DMS153 treated with DMSO at 0.1 percent for 48 hours (cell line): ENCODE results near the gene MCF2L.
"Not testable (repeated sequence)": the region's sequence is repeated elsewhere in the genome, so short reads cannot be mapped to it uniquely, and the experiment has no call there.

Experiments used
- DNase-seq: peaks from one replicate; lab custom pipeline; 2025; ENCODE audit not compliant: unreplicated experiment; lab: John Stamatoyannopoulos, UW

Gene MCF2L

DNA sequence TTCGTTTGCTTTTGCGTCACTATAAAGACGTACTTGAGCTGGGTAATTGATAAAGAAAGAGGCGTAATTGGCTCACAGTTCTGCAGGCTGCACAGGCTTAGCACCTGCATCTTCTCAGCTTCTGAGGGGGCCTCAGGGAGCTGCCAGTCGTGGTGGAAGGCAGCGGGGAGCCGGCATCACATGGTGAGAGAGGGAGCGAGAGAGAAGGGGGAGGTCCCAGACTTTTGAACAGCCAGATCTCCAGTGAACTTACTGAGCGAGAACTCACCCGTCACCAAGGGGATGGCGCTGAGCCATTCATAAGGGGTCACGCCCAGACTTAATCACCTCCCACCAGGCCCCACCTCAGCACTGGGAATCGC is 77.8 kb downstream of the MCF2L start:
- DNase-seq: no peak

DNA sequence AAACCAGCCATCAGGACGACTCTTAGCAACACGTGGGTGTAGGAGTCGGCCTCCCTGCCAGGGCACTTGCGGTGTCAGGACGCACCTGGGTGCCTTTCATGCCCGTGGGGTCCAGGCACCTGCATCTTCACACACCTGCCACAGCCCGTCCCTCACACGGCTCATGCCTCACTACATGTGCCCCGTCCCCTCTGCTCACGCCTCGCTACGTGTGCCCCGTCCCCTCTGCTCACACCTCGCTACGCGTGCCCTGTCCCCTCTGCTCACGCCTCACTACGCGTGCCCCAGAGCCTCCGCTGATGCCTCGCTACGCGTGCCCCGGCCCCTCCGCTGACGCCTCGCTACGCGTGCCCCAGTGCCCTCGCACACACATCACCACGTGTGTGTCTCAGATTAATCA is 78.6 kb downstream of the MCF2L start:
- DNase-seq: no peak

DNA sequence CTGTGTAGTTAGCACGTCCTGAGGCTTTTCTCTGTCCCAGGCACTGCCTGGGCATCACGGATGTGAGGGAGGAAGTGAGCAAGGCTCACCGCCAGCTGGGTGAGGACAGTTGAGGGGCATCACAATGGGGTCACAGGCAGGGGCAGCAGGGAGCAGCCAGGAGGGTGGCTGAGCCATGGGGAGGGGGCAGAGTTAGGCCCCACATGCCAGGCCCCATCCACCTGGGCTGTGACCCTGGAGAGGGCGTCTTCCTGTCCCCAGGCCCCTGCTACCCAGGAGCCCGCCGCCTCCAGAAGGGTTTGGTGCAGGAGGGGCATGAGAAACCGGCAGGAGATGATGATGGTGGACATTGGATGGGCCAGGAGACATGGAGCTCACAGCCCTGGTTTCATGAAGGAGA is 79.8 kb downstream of the MCF2L start:
- no peak for DNase-seq

DNA sequence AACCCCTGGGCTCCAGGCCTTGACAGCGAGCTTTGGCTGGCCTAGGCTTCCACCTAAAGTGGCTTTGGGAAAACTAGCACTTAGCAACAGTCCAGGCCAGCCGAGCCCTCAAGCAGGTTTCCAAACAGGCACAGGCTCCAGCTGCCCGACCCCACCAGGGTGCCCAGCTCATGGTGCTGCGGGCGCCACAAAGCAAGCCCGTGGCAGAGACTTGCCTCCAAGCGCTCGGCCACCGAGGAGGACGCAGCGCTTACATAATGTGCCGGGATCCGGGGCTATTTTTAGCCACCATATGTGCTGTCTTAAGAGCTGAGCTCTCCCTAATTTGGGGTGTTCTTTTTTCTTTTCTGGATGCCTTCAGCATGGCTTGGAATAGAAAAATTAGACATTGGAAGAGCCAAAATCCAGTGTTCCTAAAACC is 80.5 kb downstream of the MCF2L start:
- DNase-seq: no peak

DNA sequence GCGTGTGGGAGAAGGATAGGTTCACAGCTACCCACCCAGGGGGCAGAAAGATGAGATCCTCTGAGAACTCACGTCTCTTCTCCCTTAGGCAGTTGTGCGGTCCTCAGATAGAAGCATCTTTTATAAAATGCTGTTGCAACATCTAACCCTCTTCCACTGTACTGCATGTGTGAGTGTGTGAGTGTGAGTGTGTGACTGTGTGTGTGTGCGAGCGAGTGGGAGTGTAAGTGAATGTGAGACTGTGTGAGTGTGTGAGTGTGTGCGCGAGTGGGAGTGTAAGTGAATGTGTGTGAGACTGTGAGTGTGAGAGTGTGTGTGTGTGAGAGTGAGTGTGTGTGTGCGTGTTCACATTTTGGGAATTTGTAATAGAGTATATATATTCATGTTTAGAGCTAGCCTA is 81.0 kb downstream of the MCF2L start:
- DNase-seq: no peak

DNA sequence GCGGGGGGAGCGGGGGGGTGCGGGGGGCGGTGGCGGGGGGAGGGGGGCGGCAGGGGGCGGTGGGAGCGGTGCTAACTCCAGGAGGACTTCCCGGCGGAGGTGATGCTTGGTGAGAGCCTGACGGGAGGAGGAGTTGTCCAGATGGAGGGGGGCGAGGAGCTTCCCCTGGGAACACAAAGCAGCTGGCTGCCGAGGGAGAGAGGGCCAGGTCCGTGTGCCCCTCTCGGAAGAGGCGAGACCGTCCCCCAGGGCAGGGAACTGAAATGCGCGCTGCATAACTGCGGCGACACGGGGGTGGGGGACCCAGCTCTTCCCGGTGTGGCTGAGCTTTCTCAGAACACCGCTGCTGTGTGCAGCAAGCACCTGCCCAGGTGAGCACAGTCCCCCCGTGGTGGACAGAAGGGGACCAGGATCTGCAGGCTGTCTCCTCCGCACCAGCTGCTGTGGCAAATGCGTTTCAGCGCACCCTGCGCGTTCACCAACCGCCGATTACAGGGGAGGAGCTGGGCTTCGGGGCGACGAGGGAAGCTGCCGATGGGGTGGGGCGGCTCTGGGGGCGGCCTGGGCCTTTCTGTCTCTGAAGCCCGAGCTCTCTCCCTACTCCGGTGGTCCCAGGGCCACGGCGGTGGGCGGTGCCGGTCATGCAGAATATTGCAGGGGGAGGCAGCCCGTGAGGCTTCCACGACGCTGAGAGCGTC is 81.9 kb downstream of the MCF2L start:
- DNase-seq: no peak

DNA sequence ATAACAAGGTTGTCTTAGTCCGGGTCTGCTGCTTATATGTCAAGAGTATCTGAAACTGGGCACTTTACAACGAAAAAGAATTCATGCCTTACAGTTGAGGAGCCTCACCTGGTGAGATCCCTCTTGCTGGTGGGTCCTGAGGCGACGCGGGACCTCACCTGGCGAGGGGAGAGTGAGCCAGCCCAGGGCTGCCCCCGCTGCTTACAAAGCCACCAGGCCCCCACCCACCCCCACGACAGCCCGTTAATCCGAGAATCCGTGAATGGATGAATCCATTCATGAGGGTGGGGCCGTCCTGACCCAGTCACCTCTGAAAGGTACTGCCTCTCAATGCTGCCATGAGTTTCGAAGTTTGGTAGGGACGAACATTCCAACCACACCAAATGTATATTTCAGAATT is 82.6 kb downstream of the MCF2L start:
- DNase-seq: no peak

DNA sequence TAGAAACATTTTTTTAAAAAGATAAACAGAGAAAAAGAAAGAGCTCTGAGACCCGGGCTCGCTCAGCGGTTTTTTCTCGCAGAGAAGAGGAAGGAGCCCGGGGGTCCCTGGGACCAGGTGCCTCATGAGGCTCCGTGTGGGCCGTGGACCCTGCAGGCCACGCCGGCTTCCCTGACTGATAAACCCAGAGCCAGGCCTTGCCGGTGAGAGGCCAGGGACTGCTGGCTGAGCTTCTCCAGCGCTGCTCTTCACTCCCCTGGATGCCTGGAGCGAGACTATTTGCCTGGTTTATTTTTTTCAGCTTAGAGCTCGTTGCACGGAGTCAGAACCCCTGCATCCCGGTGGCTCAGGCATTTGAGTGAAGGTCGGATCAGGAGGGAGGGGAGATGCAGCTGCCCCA is 83.2 kb downstream of the MCF2L start:
- no peak for DNase-seq

DNA sequence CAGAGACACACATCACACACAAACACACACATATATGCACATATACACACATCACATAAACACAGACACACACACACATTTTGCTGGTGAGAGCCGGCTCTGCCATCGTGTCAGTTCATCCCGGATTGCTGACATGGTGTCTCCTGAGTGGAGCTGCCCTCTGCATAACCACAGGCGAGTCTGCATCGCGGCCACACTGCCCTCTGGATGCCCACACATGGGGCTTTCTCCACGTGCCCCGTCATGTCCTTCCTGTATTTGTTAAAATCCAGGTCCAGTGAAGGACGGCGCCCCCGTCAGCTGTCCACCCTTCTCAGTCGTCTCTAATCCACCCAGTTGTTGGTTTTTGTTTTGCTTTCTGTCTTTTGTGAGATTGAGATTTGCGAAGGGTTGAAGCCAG is 84.0 kb downstream of the MCF2L start:
- no peak for DNase-seq

DNA sequence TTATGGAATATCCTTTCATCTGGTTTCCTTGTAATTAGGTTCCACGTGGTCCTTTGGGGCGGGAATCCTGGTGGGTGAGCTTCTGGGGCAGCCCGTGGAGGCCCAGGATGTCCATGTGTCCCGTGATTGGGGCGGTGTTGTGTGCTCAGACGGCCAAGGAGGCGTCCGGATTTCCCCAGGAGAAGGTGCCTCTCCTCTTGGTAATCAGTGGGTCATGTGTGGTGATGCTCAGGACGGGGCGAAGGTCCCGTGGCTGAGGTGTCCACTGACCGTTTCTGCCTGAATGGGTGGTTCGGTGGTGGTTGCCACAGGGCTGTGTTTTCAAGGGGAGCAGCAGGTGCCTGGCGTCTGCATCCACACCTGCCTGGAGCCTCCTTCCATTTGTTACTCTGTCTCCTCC is 84.4 kb downstream of the MCF2L start:
- no peak for DNase-seq

DNA sequence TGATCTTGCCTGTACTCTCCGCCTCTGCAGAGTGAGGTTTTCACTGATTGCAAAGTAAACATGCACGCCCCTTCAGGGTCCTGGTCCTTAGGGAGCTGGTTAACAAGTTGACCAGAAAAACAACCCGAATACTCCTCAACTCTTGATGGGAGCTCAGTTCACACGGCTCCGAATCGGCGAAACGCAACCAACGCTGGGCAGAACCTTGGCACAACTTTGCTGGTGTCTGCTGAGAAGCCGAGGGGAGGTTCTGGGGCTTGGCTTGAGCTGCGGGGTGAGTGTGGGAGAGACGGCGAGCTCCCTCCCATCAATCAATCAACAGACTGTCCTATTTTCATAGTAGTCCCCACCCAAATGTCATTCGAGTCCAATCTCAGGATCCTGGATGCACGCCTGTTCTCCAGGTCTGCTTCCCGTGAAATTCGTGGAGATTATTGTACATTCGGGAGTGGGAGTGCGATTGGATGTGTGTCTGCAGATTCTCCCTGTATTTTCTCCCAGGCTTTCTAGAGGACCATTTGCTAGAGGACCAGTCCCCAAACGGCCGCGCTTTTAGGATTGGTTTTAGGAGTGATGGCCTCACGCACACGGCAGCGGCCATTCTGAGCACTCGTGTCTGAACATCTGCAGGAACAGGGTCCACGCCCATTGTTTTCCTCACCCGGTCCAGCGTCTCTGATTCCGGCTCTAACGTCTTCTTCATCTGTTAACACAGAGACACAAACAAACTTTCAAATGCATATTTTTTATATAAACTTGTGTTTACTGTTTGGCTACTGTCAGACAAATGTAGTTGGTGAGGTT is 85.0 kb downstream of the MCF2L start:
- no peak for DNase-seq

DNA sequence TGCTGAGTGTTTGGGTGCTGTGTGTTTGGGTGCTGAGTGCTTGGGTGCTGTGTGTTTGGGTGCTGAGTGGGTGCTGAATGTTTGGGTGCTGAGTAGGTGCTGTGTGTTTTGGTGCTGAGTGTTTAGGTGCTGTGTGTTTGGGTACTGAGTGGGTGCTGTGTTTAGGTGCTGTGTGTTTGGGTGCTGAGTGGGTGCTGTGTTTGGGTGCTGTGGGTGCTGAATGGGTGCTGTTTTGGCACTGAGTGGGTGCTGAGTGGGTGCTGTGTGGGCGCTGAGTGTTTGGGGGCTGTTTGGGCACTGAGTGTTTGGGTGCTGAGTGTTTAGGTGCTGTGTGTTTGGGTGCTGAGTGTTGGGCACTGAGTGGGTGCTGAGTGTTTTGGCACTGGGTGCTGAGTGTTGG is 88.1 kb downstream of the MCF2L start:
- no peak for DNase-seq

DNA sequence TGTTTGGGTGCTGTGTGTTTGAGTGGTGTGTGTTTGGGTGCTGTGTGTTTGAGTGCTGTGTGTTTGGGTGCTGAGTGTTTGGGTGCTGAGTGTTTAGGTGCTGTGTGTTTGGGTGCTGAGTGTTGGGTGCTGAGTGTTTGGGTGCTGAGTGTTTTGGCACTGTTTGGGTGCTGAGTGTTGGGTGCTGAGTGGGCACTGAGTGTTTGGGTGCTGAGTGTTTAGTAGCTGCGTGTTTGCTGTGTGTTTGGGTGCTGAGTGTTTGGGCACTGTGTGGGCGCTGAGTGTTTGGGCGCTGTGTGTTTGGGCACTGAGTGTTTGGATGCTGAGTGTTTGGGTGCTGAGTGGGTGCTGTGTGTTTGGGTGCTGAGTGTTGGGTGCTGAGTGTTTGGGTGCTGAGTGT is 88.5 kb downstream of the MCF2L start:
- DNase-seq: not testable (repeated sequence)

DNA sequence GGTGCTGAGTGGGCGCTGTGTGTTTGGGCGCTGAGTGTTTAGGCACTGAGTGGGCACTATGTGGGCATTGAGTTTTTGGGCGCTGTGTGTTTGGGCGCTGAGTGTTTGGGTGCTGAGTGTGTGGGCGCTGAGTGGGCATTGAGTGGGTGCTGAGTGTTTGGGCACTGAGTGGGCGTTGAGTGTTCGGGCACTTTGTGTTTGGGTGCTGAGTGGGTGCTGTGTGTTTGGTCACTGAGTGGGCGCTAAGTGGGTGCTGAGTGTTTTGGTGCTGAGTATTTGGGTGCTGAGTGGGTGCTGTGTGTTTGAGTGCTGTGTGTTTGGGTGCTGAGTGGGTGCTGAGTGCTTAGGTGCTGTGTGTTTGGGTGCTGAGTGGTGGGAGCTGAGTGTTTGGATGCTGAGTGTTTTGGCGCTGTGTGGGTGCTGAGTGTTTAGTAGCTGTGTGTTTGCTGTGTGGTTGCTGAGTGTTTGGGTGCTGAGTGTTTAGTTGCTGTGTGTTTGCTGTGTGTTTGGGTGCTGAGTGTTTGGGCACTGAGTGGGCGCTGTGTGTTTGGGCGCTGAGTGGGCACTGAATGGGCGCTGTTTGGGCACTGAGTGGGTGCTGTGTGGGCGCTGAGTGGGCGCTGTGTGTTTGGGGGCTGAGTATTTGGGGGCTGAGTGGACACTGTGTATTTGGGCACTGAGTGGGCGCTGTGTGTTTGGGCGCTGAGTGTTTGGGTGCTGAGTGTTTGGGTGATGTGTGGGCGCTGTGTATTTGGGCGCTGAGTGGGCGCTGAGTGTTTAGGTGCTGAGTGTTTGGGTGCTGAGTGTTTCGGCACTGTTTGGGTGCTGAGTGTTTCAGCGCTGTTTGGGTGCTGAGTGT is 89.3 kb downstream of the MCF2L start:
- DNase-seq: no peak

DNA sequence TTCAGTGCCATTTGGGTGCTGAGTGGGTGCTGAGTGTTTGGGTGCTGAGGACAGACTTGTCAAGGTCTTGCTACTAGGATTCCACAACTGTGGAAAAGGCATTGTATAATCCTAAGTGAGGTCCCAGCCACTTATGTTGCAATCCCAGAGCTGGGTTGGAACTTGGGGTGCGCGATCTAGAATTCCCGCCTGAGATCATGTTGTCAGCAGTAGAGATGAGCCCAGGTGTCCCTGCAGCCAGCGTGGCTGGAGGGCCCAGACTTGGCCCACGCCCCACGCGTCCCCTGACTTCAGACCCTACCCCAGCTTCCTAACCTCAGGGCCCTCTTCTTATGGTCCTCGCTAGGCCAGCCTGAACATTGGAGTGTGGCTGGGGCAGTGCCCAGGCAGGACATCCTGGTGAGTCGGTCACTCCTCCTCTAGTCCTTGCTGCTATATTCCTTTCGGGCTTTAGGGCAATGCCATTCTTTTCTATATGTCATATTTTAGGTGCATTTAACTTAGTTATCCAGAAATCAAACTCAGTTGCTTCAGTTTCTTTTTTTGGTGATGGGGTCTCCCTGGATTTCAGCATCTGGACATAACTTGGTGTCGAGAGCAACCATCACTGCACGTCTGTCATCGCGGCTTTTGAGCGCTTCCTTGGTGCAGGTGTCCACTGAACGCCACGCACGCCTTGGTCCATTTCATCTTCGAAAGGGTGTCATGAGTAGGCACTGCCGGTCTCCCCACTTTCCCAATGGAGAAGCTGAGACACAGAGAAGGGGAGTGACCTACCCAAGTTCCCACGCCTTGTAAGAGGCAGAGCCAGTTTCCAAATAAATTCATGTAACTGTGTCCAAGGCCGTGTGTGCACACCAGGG is 90.2 kb downstream of the MCF2L start:
- no peak for DNase-seq

DNA sequence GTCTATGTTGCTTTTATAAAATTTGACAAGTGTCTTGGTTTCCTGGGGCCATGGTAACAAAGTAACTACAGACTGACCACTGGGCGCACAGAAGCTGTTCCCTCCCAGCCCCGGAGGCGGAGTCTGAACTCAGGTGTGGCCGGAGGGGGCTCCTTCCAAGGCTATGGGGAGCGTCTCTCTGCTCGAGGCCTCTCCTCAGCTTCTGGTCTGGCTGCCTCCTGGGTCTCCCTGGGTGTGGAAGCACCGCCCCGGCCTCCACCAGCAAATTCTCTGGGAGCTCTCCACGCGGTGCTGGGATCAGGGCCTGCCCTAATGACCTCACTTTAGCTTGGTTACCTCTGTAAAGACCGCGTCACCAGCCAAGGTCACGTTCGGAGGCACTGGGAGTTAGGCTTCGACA is 90.9 kb downstream of the MCF2L start:
- DNase-seq: no peak

DNA sequence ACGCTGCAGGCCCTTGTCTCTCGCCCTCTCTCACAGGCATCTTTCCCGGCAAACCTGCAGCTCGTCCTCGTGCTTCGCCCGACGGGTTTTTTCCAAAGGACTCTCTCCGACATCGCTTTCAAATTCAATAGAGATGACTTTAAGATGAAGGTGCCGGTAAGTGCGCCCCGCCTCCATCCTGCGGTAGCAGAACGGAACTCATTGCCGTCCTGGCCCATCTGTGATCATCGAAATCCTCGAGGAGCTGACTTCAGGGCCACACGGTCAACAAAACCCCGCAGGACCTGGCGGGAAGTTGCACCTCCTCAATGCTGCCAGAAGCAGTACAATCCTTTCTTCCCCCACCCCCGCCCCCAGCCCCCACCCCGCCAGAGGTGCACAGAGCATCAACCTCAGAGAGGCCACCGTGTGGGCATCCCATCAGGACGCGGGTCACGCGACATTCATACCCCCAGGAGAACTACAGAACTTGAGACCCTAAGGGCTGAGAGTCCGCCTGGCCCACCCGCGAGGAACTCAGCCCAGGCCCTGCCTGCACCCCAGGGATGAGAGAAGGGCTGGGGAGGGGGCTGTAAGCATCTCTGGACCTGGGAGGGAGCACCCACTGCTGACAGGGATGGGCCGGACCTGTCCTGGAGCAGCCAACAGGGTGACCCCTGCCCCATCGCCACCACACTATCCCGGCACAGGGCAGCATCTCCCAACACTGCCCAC is 91.7 kb downstream of the MCF2L start:
- DNase-seq: no peak

DNA sequence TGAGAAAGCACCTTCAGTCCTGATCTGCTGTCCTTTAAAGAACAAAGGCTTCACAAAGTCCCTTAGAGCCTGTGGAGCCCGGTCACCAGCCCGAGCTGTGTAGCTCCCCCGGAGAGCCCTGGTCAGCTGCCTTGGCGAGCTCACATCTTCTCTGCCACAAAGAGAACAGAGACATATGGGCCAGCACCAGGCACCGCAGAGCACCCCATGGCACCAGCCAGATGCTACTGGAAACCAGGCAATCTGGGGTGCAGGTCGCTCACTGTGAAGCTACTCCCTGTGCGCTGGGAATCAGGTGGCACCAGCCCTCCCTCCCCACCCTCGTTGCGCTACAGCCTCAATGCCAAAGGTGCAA is 92.2 kb downstream of the MCF2L start:
- DNase-seq: no peak

DNA sequence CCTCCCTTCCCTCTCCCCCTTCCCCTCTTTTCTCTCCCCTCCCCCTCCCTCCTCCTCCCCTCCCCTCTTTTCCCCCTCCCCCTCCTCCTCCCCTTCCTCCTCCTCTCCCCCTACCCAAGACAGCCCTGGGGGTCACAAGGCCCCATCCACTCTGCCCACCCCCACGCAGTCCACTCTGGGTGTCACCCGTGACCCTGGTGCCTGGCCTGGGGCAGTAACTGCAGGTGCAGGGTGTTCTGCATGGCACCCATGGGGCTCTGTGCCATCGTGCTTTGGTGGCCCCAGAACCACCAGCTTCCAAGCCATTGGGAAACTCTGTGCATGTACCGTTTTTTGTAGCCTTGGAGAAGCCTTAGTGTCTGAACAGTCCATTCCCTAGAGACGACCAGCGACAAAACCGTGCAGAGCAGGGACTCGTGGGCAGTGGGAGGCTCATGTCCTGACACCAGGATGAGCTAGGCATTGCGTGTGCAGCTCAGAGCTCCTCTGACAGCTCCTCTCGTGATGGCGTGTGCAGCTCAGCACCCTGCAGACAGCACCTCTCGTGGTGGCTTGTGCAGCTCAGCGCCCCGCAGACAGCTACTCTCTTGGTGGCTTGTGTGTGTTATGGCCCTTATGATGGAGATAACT is 92.9 kb downstream of the MCF2L start:
- DNase-seq: no peak

DNA sequence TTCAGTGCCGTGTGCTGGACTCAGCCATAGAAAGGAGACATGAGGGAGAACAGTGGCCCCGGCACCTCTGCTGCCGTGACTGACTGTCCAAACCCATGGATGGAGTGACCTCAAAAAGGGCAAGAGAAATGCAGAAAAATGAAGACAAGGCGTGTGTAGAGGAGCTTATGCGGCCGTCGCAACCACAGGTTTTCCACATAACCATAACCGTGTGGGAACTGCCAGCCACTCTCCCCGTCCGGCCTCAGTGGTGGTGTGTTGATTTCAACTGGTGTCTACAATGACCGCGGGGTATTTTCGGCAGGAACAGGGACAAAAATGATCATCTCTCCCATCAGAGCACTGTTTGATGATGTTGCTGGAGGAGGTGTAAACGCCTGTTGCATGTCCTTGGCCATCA is 93.7 kb downstream of the MCF2L start:
- DNase-seq: no peak
